Kidney glomerular epithelial cell (primary cell): ENCODE measurements around the gene APOL4.
"Not testable (repeated sequence)": the region's sequence is repeated elsewhere in the genome, so short reads cannot be mapped to it uniquely, and the experiment has no call there.

Experiments used
- DNase-seq: peaks from one replicate; lab custom pipeline; 2025; lab: John Stamatoyannopoulos, UW

The APOL4 gene

GRCh38 chr22:36231051-36231450 is 29.4 kb upstream of the APOL4 start:
- not testable (repeated sequence) for DNase-seq

- not testable (repeated sequence) for DNase-seq
These were observed 28.0 kb upstream of the APOL4 start for GRCh38 chr22:36229649-36230048.

- no peak for DNase-seq
These were observed 27.3 kb upstream of the APOL4 start for GRCh38 chr22:36228944-36229343.

GRCh38 chr22:36228369-36228768 is 26.8 kb upstream of the APOL4 start:
- DNase-seq, result not testable (repeated sequence)

- no peak for DNase-seq
These were observed 26.2 kb upstream of the APOL4 start for GRCh38 chr22:36227806-36228205.

- no peak for DNase-seq
These were observed 25.8 kb upstream of the APOL4 start for GRCh38 chr22:36227396-36227795.

GRCh38 chr22:36226189-36226588 is 24.6 kb upstream of the APOL4 start:
- no peak for DNase-seq

DNA sequence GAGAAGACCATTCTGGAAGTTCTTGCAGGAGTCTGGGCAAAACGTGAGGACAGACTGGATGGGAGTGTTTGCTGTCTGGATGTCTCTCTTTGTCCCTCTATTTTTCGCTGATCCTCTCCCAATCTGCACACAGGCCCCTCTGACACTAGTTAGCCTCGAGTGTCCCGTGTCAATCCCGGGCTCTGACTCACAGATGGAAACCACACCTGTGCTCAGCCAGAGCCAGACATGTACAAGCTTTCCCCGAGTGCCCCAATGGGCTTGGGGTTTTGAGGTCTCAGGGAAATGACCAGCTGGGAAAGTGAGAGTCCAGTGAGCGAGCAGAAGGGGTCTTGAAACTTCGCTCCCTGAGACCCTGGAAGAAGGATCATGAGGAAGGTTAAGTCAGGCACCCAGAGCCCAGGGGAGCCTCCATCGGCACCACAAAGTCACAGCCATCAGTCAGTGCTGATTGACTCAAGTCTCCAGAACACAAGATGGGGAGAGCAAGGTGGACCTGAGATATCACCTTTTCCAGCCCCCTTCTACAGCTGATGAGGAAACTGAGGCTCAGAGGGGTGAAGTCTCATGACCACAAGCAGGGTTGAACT is 23.8 kb upstream of the APOL4 start:
- no peak for DNase-seq

DNA sequence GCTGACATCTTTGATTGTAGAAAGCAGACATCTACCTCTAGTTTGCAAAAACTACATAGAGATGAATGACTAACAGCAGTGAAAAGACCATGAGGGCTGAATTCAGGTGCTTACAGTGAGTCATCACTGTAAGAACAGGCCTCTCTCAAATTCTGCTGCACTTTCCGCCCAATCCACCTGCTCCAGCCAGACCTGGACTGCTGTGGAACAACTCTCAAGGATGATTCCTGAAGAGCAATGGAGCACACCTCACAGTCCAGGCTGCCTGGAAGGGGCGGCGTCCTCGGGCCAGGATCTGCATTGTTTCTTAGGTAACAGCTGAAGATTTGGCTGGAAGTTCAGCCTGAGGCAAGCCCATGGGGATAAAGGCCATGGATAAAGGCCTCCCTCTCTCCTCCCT is 22.6 kb upstream of the APOL4 start:
- no peak for DNase-seq

DNA sequence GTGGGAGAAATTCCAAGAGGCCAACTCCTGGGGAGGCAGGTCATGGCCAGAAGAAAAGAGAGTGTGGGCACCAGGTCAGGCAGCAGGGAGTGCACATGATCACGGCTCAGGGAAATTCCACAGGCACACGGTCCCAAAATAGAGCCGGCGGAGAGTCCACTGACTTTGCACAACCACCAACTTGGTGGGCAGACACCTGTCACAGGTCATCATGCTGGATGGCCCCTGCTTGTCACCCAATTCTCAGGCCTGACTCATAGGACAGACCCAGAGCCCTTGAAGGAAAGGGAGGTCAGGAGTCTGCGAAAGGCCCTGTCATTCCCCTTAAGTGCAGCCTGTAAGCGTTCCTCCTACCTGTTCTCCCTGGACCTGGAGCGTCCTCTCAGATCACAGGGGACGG is 21.9 kb upstream of the APOL4 start:
- DNase-seq, result no peak

GRCh38 chr22:36222887-36223450 is 21.4 kb upstream of the APOL4 start:
- no peak for DNase-seq

DNA sequence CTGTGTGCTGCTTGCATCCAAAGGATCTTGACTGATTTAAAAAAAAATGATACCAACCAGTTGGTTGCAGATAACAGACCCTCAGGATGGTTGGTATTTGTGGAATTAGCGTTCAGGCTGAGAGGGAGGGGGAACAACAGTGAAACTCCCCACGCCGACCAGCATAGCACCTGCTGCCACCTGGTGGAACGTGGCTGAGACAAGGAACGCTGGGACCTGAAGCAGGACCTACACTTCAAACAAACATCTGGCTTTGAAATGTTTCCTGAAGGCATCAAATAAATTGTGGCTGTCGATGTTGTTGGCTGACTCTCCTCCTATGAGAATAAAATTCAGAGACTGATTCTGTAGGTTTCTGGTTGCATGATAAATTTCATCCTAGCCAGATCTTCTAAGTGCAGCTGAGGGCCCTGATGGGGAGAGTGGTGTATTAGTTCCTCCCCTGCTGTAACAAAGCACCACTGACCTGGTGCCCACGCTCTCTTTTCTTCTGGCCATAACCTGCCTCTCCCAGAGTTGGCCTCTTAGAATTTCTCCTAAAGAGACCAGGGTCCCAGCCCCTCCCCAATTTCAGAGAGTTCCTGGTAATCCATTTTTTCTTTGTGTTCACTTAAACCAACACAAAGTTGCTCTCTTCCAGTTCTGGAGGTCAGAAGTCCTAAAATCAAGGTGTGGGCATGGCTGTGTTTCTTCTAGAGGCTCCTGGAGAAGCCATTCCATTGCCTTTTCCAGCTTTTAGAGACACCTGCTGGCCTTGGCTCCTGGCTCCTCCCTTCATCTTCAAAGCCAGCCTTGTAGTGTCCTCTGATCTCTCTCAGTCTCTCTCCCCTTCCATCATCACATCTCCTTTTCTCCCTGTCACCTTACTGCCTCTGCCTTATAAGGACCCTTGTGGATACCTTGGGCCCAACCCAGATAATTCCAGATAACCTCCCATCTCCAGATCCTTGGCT is 20.5 kb upstream of the APOL4 start:
- DNase-seq, result peak; percentile 17

DNA sequence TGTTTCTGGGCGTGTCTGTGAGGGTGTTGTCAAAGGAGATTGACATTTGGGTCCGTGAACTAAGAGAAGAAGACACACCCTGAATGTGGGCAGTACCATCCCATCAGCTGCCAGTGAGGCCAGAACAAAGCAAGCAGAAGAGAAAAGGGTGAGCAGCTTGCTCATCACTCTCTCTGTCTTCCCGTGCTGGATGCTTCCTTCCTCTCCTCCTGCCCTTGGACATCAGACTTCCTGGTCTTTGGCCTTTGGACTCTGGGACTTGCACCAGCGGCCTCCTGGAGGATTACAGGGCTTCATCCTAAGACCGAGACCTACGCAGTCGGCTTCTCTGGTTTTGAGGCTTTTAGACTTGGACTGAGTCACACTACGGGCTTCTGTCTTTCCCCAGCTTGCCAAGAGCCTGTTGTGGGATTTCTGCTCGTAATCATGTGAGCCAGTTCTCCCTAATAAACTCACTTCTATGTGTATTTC is 18.9 kb upstream of the APOL4 start:
- no peak for DNase-seq

DNA sequence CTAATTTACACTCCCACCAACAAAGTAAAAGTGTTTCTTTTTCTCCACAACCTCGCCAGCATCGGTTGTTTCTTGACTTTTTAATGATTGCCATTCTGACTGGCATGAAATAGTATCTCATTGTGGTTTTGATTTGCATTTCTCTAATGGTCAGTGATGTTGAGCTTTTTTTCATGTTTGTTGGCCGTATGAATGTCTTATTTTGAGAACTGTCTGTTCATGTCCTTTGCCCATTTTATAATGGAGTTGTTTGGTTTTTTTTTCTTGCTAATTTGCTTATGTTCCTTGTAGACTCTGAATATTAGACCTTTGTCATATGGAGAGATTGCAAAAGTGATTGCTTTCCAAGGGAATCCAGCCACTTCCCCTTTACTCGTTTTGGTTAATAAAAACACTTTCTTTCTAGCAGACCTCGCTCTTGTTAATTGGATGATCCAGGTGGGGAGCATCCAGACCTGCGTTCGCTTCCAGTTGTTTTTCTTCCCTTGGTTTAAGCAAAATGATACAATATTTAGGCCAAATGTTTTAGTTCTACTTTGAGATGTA is 17.1 kb upstream of the APOL4 start:
- DNase-seq, result no peak

DNA sequence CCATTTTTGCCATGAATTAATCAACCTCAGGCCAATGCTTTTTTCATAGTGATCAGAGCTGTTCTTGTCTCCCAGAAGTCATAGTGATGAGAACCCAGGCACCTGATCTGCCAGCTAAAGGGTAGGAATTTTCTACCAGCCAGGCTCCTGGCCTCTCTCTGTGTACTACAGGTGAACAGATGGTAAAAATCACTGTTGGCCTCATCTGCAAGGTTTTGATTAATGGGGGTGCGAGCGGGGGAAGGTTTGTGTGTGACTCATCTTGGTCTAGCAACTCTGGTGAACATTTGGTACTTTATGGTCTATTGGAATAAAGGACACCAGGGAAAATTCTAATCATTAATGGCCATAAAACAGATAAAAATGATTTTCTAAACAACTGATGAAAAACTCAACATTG is 14.4 kb upstream of the APOL4 start:
- DNase-seq, result no peak

GRCh38 chr22:36213586-36213985 is 12.0 kb upstream of the APOL4 start:
- no peak for DNase-seq

DNA sequence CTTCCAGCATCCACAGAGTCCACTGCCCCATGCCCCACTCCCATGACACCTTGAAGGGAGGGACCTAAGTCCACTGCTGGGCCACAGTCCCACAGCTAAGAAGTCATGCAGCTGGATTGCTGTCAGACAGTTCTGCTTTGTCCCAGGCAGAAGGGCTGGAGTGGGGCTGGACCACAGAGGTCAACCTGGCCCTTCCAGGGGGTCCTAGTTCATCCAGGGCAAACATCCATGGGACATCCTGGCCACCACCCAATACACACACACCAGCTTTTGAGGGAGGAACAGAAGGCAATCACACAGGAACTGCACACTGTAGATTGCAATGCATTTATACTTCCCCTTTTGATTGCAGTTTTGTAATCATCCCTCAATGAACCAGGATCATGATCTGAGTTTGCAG is 11.3 kb upstream of the APOL4 start:
- no peak for DNase-seq

- peak; percentile 22 for DNase-seq
These were observed 9.7 kb upstream of the APOL4 start for GRCh38 chr22:36211237-36211861.

- no peak for DNase-seq
These were observed 8.6 kb upstream of the APOL4 start for GRCh38 chr22:36210224-36210623.

- DNase-seq, result not testable (repeated sequence)
These were observed 7.9 kb upstream of the APOL4 start for GRCh38 chr22:36209488-36209908.

- DNase-seq, result no peak
These were observed 7.3 kb upstream of the APOL4 start for GRCh38 chr22:36208914-36209313.

- no peak for DNase-seq
These were observed 6.7 kb upstream of the APOL4 start for GRCh38 chr22:36208162-36208765.
